DLD1 (cell line): Measurements from ENCODE around the gene SLC16A3.
"Not testable (repeated sequence)": the region's sequence is repeated elsewhere in the genome, so short reads cannot be mapped to it uniquely, and the experiment has no call there.

Experiments
- in situ Hi-C: cut with HindIII; loops from 2 replicates; pipeline ENCODE4 v1.10.0; 2017; ENCODE audit warnings: low sequenced_read_pairs

SLC16A3 gene

DNA sequence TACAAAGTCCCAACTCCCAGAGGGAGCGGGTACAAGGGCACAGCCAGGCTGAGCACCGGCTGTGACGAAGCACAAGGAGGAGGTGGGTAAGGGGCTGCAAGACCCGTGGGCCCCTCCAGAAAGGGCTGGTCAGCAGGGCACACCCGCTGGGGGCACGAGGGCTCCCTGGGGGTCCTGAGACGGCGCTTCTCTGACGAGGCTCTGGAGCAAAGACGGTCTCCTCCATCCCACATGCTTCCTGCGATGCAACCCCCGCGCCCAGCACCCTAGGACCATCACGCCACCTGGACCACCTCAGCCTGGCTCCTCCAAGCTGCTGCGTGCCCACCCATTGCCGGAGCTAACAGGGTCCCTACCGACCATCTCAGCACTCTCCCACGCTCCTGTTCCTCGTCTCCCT lies 24.9 kb upstream of the SLC16A3 start:
- in situ Hi-C loops: no loop called here

- in situ Hi-C loops: no loop called here
Observed at GRCh38 chr17:82204831-82205719, 23.8 kb upstream of the SLC16A3 start.

DNA sequence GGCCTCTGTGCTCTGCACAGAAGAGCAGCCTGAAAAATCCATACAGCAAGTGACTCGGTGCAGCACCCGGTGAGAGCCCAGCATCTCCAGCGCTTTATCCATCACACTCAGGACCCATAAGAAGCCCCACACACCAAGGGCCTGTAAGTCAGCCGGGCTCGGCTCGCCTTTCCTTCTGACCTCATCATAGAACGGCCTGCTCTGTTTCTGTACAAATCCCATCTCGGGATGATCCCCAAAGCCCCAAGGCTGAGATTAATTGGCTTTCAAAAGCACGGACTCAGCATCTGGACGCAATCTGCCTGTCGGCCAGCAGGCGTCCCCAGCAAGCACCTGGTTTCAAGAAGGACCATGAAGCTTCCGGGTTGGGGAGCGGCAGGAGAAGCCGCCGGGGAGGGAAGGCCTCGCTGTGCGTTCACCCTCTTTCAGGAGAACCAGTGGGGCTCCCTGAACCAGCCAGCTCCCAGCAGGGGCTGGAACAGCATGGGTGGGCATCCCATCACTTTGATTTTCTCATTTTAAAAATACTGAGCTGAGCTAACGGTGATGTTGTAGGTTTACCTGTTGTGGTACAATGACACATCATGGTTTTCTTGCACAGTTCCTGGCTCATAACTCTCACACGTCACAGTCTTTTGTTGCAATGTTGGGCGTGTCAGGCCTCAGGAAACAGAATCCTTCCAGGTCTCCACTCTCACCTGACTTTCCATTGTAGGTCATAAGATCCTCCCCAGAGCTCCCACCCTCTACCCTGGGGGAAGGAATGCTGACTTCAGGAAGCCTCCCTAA lies 22.9 kb upstream of the SLC16A3 start:
- in situ Hi-C loops: no loop called here

GRCh38 chr17:82210655-82211054 lies 18.2 kb upstream of the SLC16A3 start:
- in situ Hi-C loops: not testable (repeated sequence)

DNA sequence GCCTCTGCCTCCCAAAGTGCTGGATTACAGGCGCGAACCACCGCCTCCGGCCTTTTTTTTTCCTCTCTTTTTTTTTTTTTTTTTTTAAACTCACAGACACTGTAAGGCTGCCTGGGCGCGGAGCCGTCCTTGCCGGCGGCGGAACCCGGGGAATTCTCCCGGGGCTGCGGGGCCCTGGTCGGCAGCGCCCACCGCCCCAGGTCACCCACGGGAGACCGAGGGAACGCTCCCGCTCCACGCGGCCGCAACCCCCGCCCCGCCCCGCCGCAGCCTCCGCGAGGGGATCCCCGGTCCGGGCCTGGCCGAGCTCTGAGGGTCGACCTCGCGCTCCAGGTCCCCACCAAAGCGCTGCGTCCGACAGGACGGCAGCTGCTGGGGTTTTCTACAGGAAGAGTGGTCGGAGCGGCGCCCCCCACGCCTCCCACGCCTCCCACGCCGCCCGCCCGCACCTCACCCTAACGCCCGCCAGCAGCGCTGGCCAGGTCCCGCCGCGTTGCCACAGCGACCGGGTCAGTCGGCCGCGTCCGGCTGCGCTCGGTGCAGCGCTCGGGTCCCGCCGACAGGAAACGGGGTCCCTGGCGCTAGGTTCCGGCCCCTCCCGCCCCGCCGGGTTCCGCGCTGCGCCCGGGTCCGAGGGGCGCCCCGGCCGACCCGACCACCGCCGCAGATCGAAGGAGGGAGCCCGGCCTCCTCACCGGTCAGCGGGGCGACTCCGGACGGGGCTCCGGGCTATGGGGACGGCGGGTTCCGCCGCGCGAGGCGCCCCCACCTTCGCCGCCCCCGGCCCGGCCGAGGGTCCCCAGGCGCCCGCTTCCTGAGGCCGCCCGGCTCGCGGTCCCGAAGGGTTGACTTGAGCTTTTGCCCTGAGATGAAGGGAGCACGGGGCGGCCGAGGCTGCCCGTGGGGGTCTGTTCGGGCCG lies 16.3 kb upstream of the SLC16A3 start, which contains the start of gene CCDC57:
CCDC57 (minus strand) TSS at position 512 of the 920 bp plus-strand sequence. CDS start 10,898 bp downstream, outside the sequence.
- in situ Hi-C loops: no loop called here

DNA sequence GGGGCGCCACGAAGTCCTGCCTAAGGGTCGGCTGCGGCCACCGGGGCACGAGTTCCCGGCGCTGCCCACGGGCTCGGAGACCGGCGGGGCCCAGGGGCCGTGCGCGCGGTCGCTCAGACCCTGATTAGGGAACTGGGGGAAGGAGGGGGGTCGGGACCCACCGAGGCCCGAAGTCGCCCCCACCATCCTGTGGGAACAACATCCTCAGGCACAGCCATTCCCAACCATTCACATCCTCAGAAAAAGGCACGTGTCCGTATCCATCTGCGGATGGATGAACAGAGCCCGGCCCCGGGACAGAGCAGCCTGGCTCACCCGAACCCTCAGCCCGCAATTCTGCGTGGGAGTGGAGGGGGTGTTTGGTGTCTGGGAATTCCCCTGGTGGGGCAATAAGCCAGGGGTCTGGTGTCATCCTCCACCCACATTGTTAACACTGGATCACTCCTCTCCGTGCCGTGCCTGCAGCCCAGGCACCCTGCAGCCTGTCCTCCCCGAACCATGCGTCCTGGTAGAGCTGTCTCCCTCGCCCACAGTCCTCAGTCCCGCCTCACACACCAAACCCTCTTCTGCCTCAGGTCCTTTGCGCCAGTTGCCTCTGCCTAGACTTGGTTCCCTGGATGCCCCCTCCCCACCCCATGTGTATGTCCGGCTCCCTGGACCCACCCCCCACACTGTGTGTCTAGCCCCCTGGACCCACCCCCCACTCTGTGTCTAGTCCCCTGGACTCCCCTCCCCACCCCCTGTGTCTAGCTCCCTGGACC lies 15.4 kb upstream of the SLC16A3 start:
- in situ Hi-C loops: no loop called here

DNA sequence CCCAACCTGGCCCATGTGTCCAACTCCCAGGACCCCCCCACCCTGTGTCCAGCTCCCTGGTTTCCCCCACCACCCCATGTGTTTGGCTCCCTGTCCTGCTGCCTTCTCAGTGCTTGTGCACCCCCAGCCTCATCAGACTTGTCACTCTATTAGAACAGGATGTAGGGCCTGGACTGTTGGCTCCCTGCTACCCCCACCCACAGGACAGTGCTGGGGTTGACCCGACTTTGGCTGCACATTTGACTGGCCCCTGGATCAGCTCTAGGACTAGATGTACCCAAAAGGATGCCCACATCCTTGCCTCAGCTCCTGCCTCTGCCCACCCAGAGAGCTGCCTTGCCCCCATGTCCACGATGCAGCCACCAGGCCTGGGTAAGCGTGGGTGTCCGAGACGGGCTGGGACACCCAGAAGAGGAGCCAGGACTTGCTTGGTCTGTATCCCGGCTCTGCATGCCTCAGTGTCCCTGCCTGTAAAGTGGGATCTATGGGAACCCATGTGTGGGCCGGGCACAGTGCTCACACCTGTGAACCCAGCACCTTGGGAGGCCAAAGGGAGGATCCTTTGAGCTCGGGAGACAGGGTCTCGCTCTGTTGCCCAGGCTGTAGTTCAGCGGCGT lies 14.7 kb upstream of the SLC16A3 start:
- in situ Hi-C loops: no loop called here

- in situ Hi-C loops: no loop called here
Observed at GRCh38 chr17:82215095-82215971, 13.5 kb upstream of the SLC16A3 start.

GRCh38 chr17:82215972-82216300 lies 12.9 kb upstream of the SLC16A3 start:
- in situ Hi-C loops: no loop called here

DNA sequence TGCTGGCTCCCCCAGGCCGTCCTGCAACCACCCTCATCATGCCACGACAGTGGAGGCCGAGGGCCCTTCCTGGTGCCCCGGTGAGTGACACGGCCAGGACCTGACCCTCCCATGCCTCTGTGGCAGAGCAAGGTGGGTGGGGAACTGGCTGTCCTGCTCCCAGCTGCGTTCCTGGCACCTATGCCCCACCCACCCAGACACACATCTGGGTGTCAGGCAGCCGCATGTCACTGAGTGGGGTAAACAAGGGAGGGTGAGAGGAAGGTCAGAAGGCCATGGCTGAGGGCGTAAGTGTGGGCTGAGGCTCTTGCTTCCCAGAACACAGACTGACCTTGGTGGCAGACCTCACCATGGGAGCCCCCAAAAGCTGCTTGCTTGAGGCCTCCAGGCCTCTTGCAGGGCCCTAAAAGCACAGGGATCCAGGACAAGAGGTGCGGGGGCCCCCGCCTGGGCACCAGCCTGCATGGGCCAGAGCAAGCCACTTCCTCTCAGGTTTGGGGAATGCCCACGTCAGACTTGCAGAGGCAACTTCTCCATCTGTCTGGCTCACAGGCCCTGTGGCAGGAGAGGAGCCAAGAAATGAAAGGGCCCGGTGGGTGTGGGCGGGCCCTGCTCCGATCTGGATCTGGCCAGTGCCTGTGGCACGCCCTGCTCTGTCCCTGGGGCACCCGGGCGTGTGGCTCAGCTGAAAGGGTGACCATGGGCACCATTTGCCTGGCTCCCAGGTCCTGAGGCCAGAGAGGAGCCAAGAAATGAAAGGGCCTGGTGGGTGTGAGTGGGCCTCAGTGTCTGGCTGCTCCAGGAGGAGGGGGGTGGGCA lies 12.3 kb upstream of the SLC16A3 start:
- in situ Hi-C loops: no loop called here

- in situ Hi-C loops: no loop called here
Observed at GRCh38 chr17:82217120-82217529, 11.7 kb upstream of the SLC16A3 start.

DNA sequence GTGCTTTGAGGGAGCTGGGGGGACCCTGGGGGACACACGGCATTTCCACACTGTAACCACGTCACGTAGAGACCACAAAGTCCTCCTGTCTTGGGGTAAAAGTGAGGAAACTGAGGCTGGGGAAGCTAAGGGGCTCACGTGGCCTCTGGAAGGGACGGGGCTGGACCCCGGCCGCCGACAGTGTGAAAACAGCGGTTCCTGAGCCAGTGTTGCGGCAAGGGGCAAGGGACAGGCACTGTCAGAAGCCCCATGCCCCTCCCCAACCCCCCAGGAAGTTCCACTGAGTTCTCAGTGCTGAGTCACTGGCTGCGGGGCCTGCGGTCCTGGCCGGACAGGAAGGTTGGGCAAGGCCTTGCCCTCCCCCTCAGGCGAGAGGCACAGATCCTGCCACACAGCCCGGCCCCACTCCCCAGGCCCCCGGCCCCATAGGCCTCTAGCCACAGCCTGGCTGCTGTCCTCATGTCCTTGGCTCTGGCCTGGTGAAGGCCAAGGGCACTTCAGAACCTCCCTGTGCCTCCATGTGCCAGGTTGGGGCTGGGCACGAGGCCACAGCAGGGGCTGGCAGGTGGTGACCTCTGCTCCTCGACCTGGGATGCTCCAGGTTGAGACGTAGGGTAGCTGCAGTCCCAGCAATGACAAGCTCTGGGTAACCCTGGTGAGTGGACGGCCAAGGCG lies 11.2 kb upstream of the SLC16A3 start:
- in situ Hi-C loops: no loop called here

GRCh38 chr17:82218349-82219075 lies 10.3 kb upstream of the SLC16A3 start:
- in situ Hi-C loops: no loop called here

DNA sequence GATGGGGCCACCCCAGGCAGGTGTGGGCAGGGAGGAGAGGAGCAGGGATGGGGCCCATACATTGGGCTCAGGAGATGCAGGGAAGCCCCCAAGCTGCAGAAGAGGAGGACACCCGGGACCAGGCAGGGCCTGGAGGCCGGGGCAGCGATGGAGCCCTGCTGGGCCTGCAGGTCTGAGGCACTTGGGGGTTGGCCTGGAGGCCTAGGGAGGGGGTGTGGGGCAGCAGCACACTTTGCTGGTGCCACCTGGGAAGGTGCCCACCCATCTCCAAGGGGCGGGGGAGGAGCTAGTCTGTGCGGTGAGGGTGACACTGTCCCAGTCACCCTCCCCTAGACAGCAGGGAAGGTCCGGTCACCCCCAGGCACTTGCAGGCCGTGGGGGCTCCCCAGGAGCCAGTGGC lies 9.8 kb upstream of the SLC16A3 start:
- in situ Hi-C loops: no loop called here

- in situ Hi-C loops: no loop called here
Observed at GRCh38 chr17:82219753-82220709, 8.8 kb upstream of the SLC16A3 start.
